Lower leg skin (tissue), 3 donors: ENCODE data around the gene DCLK2.

Experiments
- POLR2A ChIP-seq, 2 donors: fragments of 450-650 bp; IDR thresholded peaks; one replicate each; pipeline ENCODE4 v1.6.1; 2016 to 2017; ENCODE audit warnings: antibody characterized with exemption in 2 of 2, mild to moderate bottlenecking in 1 of 2, moderate library complexity in 1 of 2
- TF ChIP-seq, protein P1 (sequence below), 3 donors: fragments of 450-650 bp; IDR thresholded peaks; one replicate each; pipeline ENCODE4 v1.5.1; 2016; ENCODE audit warnings: antibody characterized with exemption in 3 of 3, mild to moderate bottlenecking in 3 of 3, moderate library complexity in 2 of 3

DNA sequence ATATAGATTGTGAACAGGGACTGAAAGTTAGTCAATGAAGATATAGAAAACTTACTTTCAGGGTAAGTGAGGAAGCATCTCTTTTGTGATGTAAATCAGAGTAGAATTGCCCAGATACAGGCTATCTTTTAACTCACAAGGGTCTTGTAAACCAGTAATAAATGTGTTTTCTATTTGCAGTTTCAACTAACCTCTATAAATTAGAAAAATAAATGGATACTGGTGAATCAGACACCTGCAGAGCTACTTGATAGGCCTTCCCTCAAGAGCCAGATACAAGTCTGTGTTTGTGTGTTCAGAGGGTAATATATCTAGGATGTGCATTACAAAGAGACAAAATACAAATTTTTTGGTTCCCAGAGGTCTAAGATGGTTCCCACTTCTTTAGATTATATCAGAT, 82.9 kb downstream of the DCLK2 start:
- TF ChIP-seq, protein P1, sequence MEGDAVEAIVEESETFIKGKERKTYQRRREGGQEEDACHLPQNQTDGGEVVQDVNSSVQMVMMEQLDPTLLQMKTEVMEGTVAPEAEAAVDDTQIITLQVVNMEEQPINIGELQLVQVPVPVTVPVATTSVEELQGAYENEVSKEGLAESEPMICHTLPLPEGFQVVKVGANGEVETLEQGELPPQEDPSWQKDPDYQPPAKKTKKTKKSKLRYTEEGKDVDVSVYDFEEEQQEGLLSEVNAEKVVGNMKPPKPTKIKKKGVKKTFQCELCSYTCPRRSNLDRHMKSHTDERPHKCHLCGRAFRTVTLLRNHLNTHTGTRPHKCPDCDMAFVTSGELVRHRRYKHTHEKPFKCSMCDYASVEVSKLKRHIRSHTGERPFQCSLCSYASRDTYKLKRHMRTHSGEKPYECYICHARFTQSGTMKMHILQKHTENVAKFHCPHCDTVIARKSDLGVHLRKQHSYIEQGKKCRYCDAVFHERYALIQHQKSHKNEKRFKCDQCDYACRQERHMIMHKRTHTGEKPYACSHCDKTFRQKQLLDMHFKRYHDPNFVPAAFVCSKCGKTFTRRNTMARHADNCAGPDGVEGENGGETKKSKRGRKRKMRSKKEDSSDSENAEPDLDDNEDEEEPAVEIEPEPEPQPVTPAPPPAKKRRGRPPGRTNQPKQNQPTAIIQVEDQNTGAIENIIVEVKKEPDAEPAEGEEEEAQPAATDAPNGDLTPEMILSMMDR (IDR thresholded peaks at IDR 0.05): no peak
- TF ChIP-seq POLR2A (IDR thresholded peaks at IDR 0.05): no peak
